CD4-positive, alpha-beta T cell treated with Interferon gamma for 1 hour (primary cell): ENCODE results near the gene IRS2.
"Not testable (repeated sequence)": the region's sequence is repeated elsewhere in the genome, so short reads cannot be mapped to it uniquely, and the experiment has no call there.

Experiments
- DNase-seq: peaks from one replicate; pipeline ENCODE4 v3.0.0-alpha.2; 2020

The IRS2 gene

GRCh38 chr13:109748677-109749076 is 37.7 kb downstream of the IRS2 start:
- DNase-seq: no peak

- no peak for DNase-seq
Observed at GRCh38 chr13:109747524-109747923, 38.9 kb downstream of the IRS2 start.

- DNase-seq: no peak
Observed at GRCh38 chr13:109746364-109746763, 40.0 kb downstream of the IRS2 start.

- no peak for DNase-seq
Observed at GRCh38 chr13:109745702-109746101, 40.7 kb downstream of the IRS2 start.

- no peak for DNase-seq
Observed at GRCh38 chr13:109745060-109745459, 41.3 kb downstream of the IRS2 start.

GRCh38 chr13:109744512-109745051 is 41.8 kb downstream of the IRS2 start:
- DNase-seq: no peak

GRCh38 chr13:109743706-109744453 is 42.5 kb downstream of the IRS2 start:
- no peak for DNase-seq

- DNase-seq: no peak
Observed at GRCh38 chr13:109741966-109742365, 44.4 kb downstream of the IRS2 start.

GRCh38 chr13:109740721-109741120 is 45.7 kb downstream of the IRS2 start:
- DNase-seq: no peak

- DNase-seq: no peak
Observed at GRCh38 chr13:109740121-109740520, 46.3 kb downstream of the IRS2 start.

- no peak for DNase-seq
Observed at GRCh38 chr13:109738298-109738746, 48.1 kb downstream of the IRS2 start.

GRCh38 chr13:109737606-109738005 is 48.8 kb downstream of the IRS2 start:
- DNase-seq: no peak

GRCh38 chr13:109737046-109737573 is 49.3 kb downstream of the IRS2 start:
- no peak for DNase-seq

GRCh38 chr13:109735436-109735966 is 50.9 kb downstream of the IRS2 start:
- no peak for DNase-seq

- DNase-seq: no peak
Observed at GRCh38 chr13:109734002-109734785, 52.2 kb downstream of the IRS2 start.

- DNase-seq: no peak
Observed at GRCh38 chr13:109733550-109733949, 52.8 kb downstream of the IRS2 start.

- DNase-seq: not testable (repeated sequence)
Observed at GRCh38 chr13:109732470-109733170, 53.8 kb downstream of the IRS2 start.

- DNase-seq: no peak
Observed at GRCh38 chr13:109730812-109731335, 55.5 kb downstream of the IRS2 start.

- no peak for DNase-seq
Observed at GRCh38 chr13:109728791-109729731, 57.3 kb downstream of the IRS2 start.

- no peak for DNase-seq
Observed at GRCh38 chr13:109728061-109728460, 58.3 kb downstream of the IRS2 start.

GRCh38 chr13:109727251-109727650 is 59.1 kb downstream of the IRS2 start:
- no peak for DNase-seq
